GM19455 (cell line): ENCODE data around the gene MTX3.

Experiments
- ATAC-seq: cut with Tn5 transposase; IDR thresholded peaks from one replicate; pipeline ENCODE4 v1.9.1; 2021; ENCODE audit not compliant: unreplicated experiment

The MTX3 gene

GRCh38 chr5:79984363-79984762 lies 6.7 kb downstream of the MTX3 start:
- no peak for ATAC-seq

GRCh38 chr5:79983618-79984017 lies 7.4 kb downstream of the MTX3 start:
- no peak for ATAC-seq

GRCh38 chr5:79982136-79982535 lies 8.9 kb downstream of the MTX3 start:
- no peak for ATAC-seq

GRCh38 chr5:79976759-79977515 lies 14.1 kb downstream of the MTX3 start:
- no peak for ATAC-seq

- ATAC-seq: no peak
Measured at GRCh38 chr5:79975422-79975821, 15.6 kb downstream of the MTX3 start.

- no peak for ATAC-seq
Measured at GRCh38 chr5:79974886-79975285, 16.2 kb downstream of the MTX3 start.

GRCh38 chr5:79973996-79974395 lies 17.1 kb downstream of the MTX3 start:
- ATAC-seq: no peak

GRCh38 chr5:79973511-79973910 lies 17.6 kb downstream of the MTX3 start:
- ATAC-seq: no peak

- no peak for ATAC-seq
Measured at GRCh38 chr5:79971156-79971555, 19.9 kb downstream of the MTX3 start.

- ATAC-seq: no peak
Measured at GRCh38 chr5:79966448-79966847, 24.6 kb downstream of the MTX3 start.

GRCh38 chr5:79964136-79964535 lies 26.9 kb downstream of the MTX3 start:
- ATAC-seq: no peak

- no peak for ATAC-seq
Measured at GRCh38 chr5:79963261-79964061, 27.6 kb downstream of the MTX3 start.

GRCh38 chr5:79962575-79963222 lies 28.4 kb downstream of the MTX3 start:
- no peak for ATAC-seq

GRCh38 chr5:79961716-79962574 lies 29.1 kb downstream of the MTX3 start:
- no peak for ATAC-seq

GRCh38 chr5:79959407-79959806 lies 31.7 kb downstream of the MTX3 start:
- ATAC-seq: no peak

GRCh38 chr5:79955941-79956670 lies 35.0 kb downstream of the MTX3 start:
- ATAC-seq: no peak

GRCh38 chr5:79955356-79955895 lies 35.6 kb downstream of the MTX3 start:
- ATAC-seq: no peak

GRCh38 chr5:79954620-79955019 lies 36.4 kb downstream of the MTX3 start:
- ATAC-seq: no peak

- no peak for ATAC-seq
Measured at GRCh38 chr5:79947567-79947966, 43.5 kb downstream of the MTX3 start.

- no peak for ATAC-seq
Measured at GRCh38 chr5:79938468-79938867, 52.6 kb downstream of the MTX3 start.
